ENCODE data around the gene SPI1.

SPI1 gene

DNA sequence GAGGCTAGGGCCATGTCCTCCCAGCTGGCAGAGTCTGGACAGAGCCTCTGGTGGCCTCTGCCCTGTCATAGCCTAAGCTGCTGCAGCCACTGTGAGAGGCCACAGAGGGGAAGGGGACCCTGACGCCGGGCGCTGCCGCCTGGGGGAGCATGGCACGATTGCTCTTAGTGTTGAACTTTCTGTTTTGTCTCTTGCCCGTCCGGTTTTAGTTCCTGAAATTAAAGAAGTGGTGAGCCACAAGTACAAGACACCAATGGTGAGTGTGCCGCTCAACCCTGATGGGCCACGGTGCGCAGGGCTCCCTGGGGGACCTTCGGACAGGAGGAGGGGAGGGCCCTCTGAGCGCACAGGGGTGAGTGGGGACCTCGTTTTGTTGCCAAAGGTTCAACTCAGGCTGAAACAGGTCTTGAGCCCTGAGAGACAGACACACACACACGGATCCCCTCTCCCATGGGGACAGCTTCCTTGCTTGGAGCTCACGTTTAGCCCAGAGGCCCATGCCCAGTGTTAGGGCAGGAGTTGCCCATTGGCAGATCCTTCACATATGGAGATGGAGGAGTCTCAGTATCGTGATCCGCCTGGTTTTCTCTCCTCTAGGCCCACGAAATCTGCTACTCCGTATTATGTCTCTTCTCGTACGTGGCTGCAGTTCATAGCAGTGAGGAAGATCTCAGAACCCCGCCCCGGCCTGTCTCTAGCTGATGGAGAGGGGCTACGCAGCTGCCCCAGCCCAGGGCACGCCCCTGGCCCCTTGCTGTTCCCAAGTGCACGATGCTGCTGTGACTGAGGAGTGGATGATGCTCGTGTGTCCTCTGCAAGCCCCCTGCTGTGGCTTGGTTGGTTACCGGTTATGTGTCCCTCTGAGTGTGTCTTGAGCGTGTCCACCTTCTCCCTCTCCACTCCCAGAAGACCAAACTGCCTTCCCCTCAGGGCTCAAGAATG is 49.6 kb downstream of the SPI1 start:
- no peak overlapping the region for H3K4me2 ChIP-seq (ENCODE audit: insufficient read depth, low read length, poor library complexity, severe bottlenecking)
- H3K4me1 ChIP-seq (ENCODE audit: control insufficient read depth in 2 of 2, insufficient read depth in 1 of 2, low read depth in 1 of 2, low read length in 2 of 2) = no peaks in the 10 kb centered on the region
- WGBS, 2 donors (ENCODE audit: extremely low coverage in 2 of 2, insufficient read length in 2 of 2, insufficient replicate concordance in 1 of 2) = no CpG with 5 or more reads among the region's 29 CpGs
- no peak overlapping the region for H3K4ac ChIP-seq (ENCODE audit: low read length)
- H3K79me1 ChIP-seq (ENCODE audit: low read depth, low read length) = peaks cover 1% of the 10 kb centered on the region
- no peak overlapping the region for H2BK15ac ChIP-seq (ENCODE audit: low read length)
- no peak overlapping the region for H3K23ac ChIP-seq (ENCODE audit: low read depth, low read length, poor library complexity)
- H3K9me3 ChIP-seq (replicated peaks in 1 of 2; ENCODE audit: control insufficient read depth in 2 of 2, insufficient read depth in 1 of 2, low read depth in 1 of 2, low read length in 2 of 2) = no peaks in the 10 kb centered on the region
- H3K27me3 ChIP-seq (ENCODE audit: control insufficient read depth in 3 of 3, insufficient read depth in 3 of 3, low read depth in 1 of 3, low read length in 3 of 3) = no peaks in the 10 kb centered on the region
- no peak overlapping the region for H3K27ac ChIP-seq (replicated peaks; ENCODE audit: low read length)
- no peak for DNase-seq (ENCODE audit: low spot score)
- no peak overlapping the region for H4K8ac ChIP-seq (ENCODE audit: low read depth, low read length)
- no peak overlapping the region for H2BK120ac ChIP-seq (ENCODE audit: low read depth, low read length)
- H3K4me3 ChIP-seq (ENCODE audit: low read length in 2 of 2) = no peak overlapping the region
- H2BK5ac ChIP-seq (ENCODE audit: low read length) = no peak overlapping the region
- H3K36me3 ChIP-seq (replicated peaks in 1 of 2; ENCODE audit: control insufficient read depth in 2 of 2, insufficient read depth in 2 of 2, low read length in 2 of 2) = peaks cover 20 to 40% of the 10 kb centered on the region in 2 donors
- H4K91ac ChIP-seq (ENCODE audit: low read depth, low read length, poor library complexity) = no peak overlapping the region
- H3K18ac ChIP-seq (ENCODE audit: low read length) = no peak overlapping the region
- H3K14ac ChIP-seq (ENCODE audit: low read length) = no peak overlapping the region
- no peak overlapping the region for H2AK5ac ChIP-seq (ENCODE audit: low read depth, low read length)
- H2AFZ ChIP-seq (ENCODE audit: low read length) = no peak overlapping the region
- no peak overlapping the region for H3K9ac ChIP-seq (ENCODE audit: low read depth, low read length, poor library complexity)
- H2BK12ac ChIP-seq (ENCODE audit: low read length) = no peak overlapping the region

DNA sequence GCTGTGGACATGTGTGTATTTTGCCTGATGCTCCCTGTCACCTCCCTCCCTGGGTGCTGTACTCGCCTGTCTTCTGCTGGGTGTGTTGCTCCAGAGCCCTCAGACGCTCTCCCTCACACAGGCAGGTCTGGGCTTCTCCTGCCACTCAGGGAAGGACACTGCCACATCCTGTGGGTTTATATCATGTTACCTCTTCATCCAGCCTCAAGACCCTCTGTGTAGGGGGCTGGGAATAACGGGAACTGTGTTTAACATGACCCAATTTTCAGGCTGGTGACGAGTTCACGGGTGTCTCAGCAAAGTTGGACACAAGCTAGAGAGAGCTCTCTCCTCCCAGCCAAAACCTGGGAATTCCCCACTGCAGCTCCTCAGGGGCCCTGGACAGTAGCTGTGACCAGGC is 50.4 kb downstream of the SPI1 start:
- no peak overlapping the region for H3K18ac ChIP-seq (ENCODE audit: low read length)
- H3K4me1 ChIP-seq (ENCODE audit: control insufficient read depth in 2 of 2, insufficient read depth in 1 of 2, low read depth in 1 of 2, low read length in 2 of 2) = no peaks in the 10 kb centered on the region
- H3K27ac ChIP-seq (replicated peaks; ENCODE audit: low read length) = no peak overlapping the region
- H2AK5ac ChIP-seq (ENCODE audit: low read depth, low read length) = no peak overlapping the region
- H3K23ac ChIP-seq (ENCODE audit: low read depth, low read length, poor library complexity) = no peak overlapping the region
- no peak overlapping the region for H2BK15ac ChIP-seq (ENCODE audit: low read length)
- no peaks in the 10 kb centered on the region for H3K9me3 ChIP-seq (replicated peaks in 1 of 2; ENCODE audit: control insufficient read depth in 2 of 2, insufficient read depth in 1 of 2, low read depth in 1 of 2, low read length in 2 of 2)
- no peak overlapping the region for H3K14ac ChIP-seq (ENCODE audit: low read length)
- H3K36me3 ChIP-seq (replicated peaks in 1 of 2; ENCODE audit: control insufficient read depth in 2 of 2, insufficient read depth in 2 of 2, low read length in 2 of 2) = peaks cover 24 to 40% of the 10 kb centered on the region in 2 donors
- whole genome bisulfite sequencing, 2 donors (ENCODE audit: extremely low coverage in 2 of 2, insufficient read length in 2 of 2, insufficient replicate concordance in 1 of 2) = no CpG with 5 or more reads among the region's 5 CpGs
- no peak overlapping the region for H3K4ac ChIP-seq (ENCODE audit: low read length)
- no peaks in the 10 kb centered on the region for H3K27me3 ChIP-seq (ENCODE audit: control insufficient read depth in 3 of 3, insufficient read depth in 3 of 3, low read depth in 1 of 3, low read length in 3 of 3)
- H4K8ac ChIP-seq (ENCODE audit: low read depth, low read length) = no peak overlapping the region
- no peak overlapping the region for H3K9ac ChIP-seq (ENCODE audit: low read depth, low read length, poor library complexity)
- no peak overlapping the region for H2BK120ac ChIP-seq (ENCODE audit: low read depth, low read length)
- H4K91ac ChIP-seq (ENCODE audit: low read depth, low read length, poor library complexity) = no peak overlapping the region
- H3K79me1 ChIP-seq (ENCODE audit: low read depth, low read length) = peaks cover 1% of the 10 kb centered on the region
- no peak overlapping the region for H2BK12ac ChIP-seq (ENCODE audit: low read length)
- no peak overlapping the region for H3K4me2 ChIP-seq (ENCODE audit: insufficient read depth, low read length, poor library complexity, severe bottlenecking)
- H2AFZ ChIP-seq (ENCODE audit: low read length) = no peak overlapping the region
- H2BK5ac ChIP-seq (ENCODE audit: low read length) = no peak overlapping the region
- no peak for DNase-seq (ENCODE audit: low spot score)
- no peak overlapping the region for H3K4me3 ChIP-seq (ENCODE audit: low read length in 2 of 2)

DNA sequence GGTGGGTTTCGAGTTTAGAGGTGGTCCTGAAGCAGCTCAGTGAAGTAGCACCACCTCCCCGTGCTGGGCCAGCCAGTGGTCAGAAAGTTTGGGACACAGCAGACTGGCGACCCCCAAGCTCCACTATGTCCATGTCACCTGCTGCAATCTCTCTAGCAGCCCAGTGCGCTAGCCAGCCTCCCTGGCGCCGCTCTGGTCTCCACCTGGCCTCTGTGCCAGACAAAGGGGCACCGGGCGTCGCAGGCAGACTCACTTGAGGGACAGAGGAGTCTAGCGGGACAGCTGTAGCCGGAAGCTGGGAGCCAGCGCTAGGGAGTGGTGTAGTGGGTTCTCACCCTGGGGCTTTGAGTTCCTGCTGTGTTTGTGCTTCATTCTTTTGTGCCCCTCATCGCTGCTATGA is 51.3 kb downstream of the SPI1 start:
- Histone ChIP-seq H4K8ac (ENCODE audit: low read depth, low read length) (peak overlapping the region; percentile 54), H3K18ac (ENCODE audit: low read length) (no peak overlapping the region), H3K4me3 (ENCODE audit: low read length in 2 of 2) (no peak overlapping the region), H4K91ac (ENCODE audit: low read depth, low read length, poor library complexity) (no peak overlapping the region), H3K9me3 (replicated peaks in 1 of 2; ENCODE audit: control insufficient read depth in 2 of 2, insufficient read depth in 1 of 2, low read depth in 1 of 2, low read length in 2 of 2) (no peaks in the 10 kb centered on the region), H3K36me3 (replicated peaks in 1 of 2; ENCODE audit: control insufficient read depth in 2 of 2, insufficient read depth in 2 of 2, low read length in 2 of 2) (peaks cover 24 to 46% of the 10 kb centered on the region in 2 donors), H2AFZ (ENCODE audit: low read length) (no peak overlapping the region), H2BK120ac (ENCODE audit: low read depth, low read length) (no peak overlapping the region), H3K27me3 (ENCODE audit: control insufficient read depth in 3 of 3, insufficient read depth in 3 of 3, low read depth in 1 of 3, low read length in 3 of 3) (no peaks in the 10 kb centered on the region), H3K14ac (ENCODE audit: low read length) (peak overlapping the region; percentile 98), H2BK5ac (ENCODE audit: low read length) (no peak overlapping the region), H3K4ac (ENCODE audit: low read length) (no peak overlapping the region), H3K4me1 (ENCODE audit: control insufficient read depth in 2 of 2, insufficient read depth in 1 of 2, low read depth in 1 of 2, low read length in 2 of 2) (no peaks in the 10 kb centered on the region), H3K9ac (ENCODE audit: low read depth, low read length, poor library complexity) (no peak overlapping the region), H3K4me2 (ENCODE audit: insufficient read depth, low read length, poor library complexity, severe bottlenecking) (no peak overlapping the region), H2BK15ac (ENCODE audit: low read length) (no peak overlapping the region), H2BK12ac (ENCODE audit: low read length) (no peak overlapping the region), H3K23ac (ENCODE audit: low read depth, low read length, poor library complexity) (peak overlapping the region; percentile 66), H3K27ac (replicated peaks; ENCODE audit: low read length) (no peak overlapping the region), H2AK5ac (ENCODE audit: low read depth, low read length) (no peak overlapping the region), H3K79me1 (ENCODE audit: low read depth, low read length) (no peaks in the 10 kb centered on the region)
- WGBS, 2 donors (ENCODE audit: extremely low coverage in 2 of 2, insufficient read length in 2 of 2, insufficient replicate concordance in 1 of 2) = no CpG with 5 or more reads among the region's 13 CpGs
- no peak for DNase-seq (ENCODE audit: low spot score)

DNA sequence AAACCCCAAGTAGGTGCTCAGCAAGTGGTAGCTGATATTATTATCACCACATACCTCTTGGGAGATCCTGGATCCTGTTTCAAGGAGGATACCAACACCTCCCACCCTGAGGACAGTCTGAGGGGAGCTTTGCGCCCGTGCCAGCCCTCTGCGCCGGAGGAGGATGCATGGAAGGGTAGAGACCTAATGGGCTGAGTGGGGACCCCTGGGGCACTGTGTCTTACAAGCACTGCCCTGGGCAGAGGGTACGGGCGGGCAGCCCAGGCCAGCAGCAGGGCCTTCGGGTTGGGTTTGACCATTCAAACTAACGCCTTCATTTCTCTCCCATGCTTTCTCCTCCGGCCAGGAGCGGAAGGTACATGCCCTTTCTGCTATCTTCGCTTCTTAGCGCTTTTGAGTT is 52.1 kb downstream of the SPI1 start:
- no peak overlapping the region for H3K4me3 ChIP-seq (ENCODE audit: low read length in 2 of 2)
- no peak overlapping the region for H3K4me2 ChIP-seq (ENCODE audit: insufficient read depth, low read length, poor library complexity, severe bottlenecking)
- H3K9ac ChIP-seq (ENCODE audit: low read depth, low read length, poor library complexity) = no peak overlapping the region
- H3K14ac ChIP-seq (ENCODE audit: low read length) = no peak overlapping the region
- DNase-seq (ENCODE audit: low spot score) = no peak
- H3K4me1 ChIP-seq (ENCODE audit: control insufficient read depth in 2 of 2, insufficient read depth in 1 of 2, low read depth in 1 of 2, low read length in 2 of 2) = no peaks in the 10 kb centered on the region
- no peak overlapping the region for H2BK5ac ChIP-seq (ENCODE audit: low read length)
- no peak overlapping the region for H3K4ac ChIP-seq (ENCODE audit: low read length)
- H2BK15ac ChIP-seq (ENCODE audit: low read length) = no peak overlapping the region
- H3K9me3 ChIP-seq (replicated peaks in 1 of 2; ENCODE audit: control insufficient read depth in 2 of 2, insufficient read depth in 1 of 2, low read depth in 1 of 2, low read length in 2 of 2) = no peaks in the 10 kb centered on the region
- no peak overlapping the region for H3K23ac ChIP-seq (ENCODE audit: low read depth, low read length, poor library complexity)
- H3K18ac ChIP-seq (ENCODE audit: low read length) = no peak overlapping the region
- H2BK120ac ChIP-seq (ENCODE audit: low read depth, low read length) = no peak overlapping the region
- no peak overlapping the region for H4K8ac ChIP-seq (ENCODE audit: low read depth, low read length)
- no CpG with 5 or more reads among the region's 12 CpGs for WGBS, 2 donors (ENCODE audit: extremely low coverage in 2 of 2, insufficient read length in 2 of 2, insufficient replicate concordance in 1 of 2)
- no peak overlapping the region for H4K91ac ChIP-seq (ENCODE audit: low read depth, low read length, poor library complexity)
- no peaks in the 10 kb centered on the region for H3K79me1 ChIP-seq (ENCODE audit: low read depth, low read length)
- no peak overlapping the region for H2BK12ac ChIP-seq (ENCODE audit: low read length)
- no peak overlapping the region for H2AK5ac ChIP-seq (ENCODE audit: low read depth, low read length)
- H3K27me3 ChIP-seq (ENCODE audit: control insufficient read depth in 3 of 3, insufficient read depth in 3 of 3, low read depth in 1 of 3, low read length in 3 of 3) = no peaks in the 10 kb centered on the region
- peaks cover 24 to 53% of the 10 kb centered on the region in 2 donors for H3K36me3 ChIP-seq (replicated peaks in 1 of 2; ENCODE audit: control insufficient read depth in 2 of 2, insufficient read depth in 2 of 2, low read length in 2 of 2)
- H3K27ac ChIP-seq (replicated peaks; ENCODE audit: low read length) = no peak overlapping the region
- H2AFZ ChIP-seq (ENCODE audit: low read length) = no peak overlapping the region
